ENCODE results near the gene NEUROD2.

DNA sequence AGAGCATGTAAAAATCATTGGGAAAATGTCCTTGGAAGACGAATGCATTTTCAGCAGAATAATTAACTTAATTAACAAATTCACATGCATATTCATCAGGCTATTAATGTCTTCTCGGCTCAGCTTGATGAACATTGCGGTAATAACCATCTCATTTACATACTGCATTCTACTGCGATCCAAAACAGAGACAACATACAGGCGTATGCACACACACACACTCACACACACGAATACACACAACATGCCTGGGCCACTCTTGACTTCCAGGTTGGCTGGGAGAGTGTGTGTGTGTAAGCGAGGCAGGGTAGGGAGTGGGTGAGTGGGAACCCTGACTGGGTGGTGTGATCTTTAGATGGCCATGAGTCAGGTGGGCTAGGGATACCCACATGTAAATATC, 44.7 kb downstream of the NEUROD2 start:
- TF ChIP-seq, protein P1, sequence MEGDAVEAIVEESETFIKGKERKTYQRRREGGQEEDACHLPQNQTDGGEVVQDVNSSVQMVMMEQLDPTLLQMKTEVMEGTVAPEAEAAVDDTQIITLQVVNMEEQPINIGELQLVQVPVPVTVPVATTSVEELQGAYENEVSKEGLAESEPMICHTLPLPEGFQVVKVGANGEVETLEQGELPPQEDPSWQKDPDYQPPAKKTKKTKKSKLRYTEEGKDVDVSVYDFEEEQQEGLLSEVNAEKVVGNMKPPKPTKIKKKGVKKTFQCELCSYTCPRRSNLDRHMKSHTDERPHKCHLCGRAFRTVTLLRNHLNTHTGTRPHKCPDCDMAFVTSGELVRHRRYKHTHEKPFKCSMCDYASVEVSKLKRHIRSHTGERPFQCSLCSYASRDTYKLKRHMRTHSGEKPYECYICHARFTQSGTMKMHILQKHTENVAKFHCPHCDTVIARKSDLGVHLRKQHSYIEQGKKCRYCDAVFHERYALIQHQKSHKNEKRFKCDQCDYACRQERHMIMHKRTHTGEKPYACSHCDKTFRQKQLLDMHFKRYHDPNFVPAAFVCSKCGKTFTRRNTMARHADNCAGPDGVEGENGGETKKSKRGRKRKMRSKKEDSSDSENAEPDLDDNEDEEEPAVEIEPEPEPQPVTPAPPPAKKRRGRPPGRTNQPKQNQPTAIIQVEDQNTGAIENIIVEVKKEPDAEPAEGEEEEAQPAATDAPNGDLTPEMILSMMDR (IDR thresholded peaks at IDR 0.05), result no peak
- TF ChIP-seq POLR2A (IDR thresholded peaks at IDR 0.05), result no peak

Data from body of pancreas (tissue), 4 donors.